Osteoblast (primary cell): ENCODE results near the gene LIX1L. TPM values are rescaled to one million over a fixed set of nuclear protein-coding genes. Genes with fewer than 3 reads are reported as not detected.

Source experiments
- DNase-seq: peaks from one replicate; pipeline ENCODE4 v3.0.0; 2011; ENCODE audit warnings: low spot score, mixed read lengths; ENCODE audit not compliant: insufficient read length; ENCODE audit errors: missing footprints
- H2AFZ ChIP-seq: 2 replicates; pipeline ENCODE4 v1.6.0; 2011; ENCODE audit warnings: mild to moderate bottlenecking, low read length
- H3K27ac ChIP-seq: 2 replicates; pipeline ENCODE4 v1.5.1; 2011; ENCODE audit warnings: mild to moderate bottlenecking, low read depth, low read length, moderate library complexity
- H3K27me3 ChIP-seq: 2 replicates; pipeline ENCODE4 v1.6.0; 2012; ENCODE audit warnings: mild to moderate bottlenecking, control low read depth, inconsistent platforms, low read length, moderate library complexity; ENCODE audit not compliant: insufficient read depth
- H3K36me3 ChIP-seq: 2 replicates; pipeline ENCODE4 v1.5.1; 2011; ENCODE audit warnings: mild to moderate bottlenecking, low read length, control low read depth, moderate library complexity; ENCODE audit not compliant: insufficient read depth
- H3K4me1 ChIP-seq: 2 replicates; pipeline ENCODE4 v1.5.1; 2011; ENCODE audit warnings: mild to moderate bottlenecking, low read length, control low read depth, moderate library complexity; ENCODE audit not compliant: insufficient read depth
- H3K4me2 ChIP-seq: 2 replicates; pipeline ENCODE4 v1.6.0; 2011; ENCODE audit warnings: mild to moderate bottlenecking, low read length; ENCODE audit not compliant: insufficient read depth
- H3K4me3 ChIP-seq: fragments of 200-600 bp; sonication (generic); 3 replicates; pipeline ENCODE4 v1.5.1; 2012; ENCODE audit warnings: mild to moderate bottlenecking, low read length, inconsistent platforms; ENCODE audit not compliant: insufficient read depth
- H3K79me2 ChIP-seq: 2 replicates; pipeline ENCODE4 v1.6.0; 2012; ENCODE audit warnings: mild to moderate bottlenecking, low read length, control low read depth, inconsistent platforms; ENCODE audit not compliant: insufficient read depth
- H3K9me3 ChIP-seq: 2 replicates; pipeline ENCODE4 v1.5.1; 2011; ENCODE audit warnings: low read depth, low read length, control low read depth
- H4K20me1 ChIP-seq: 2 replicates; pipeline ENCODE4 v1.6.0; 2012; ENCODE audit warnings: mild to moderate bottlenecking, low read length, control low read depth; ENCODE audit not compliant: insufficient read depth
- total RNA-seq: library from RNA; depleted of rRNA; stranded (reverse); fragments of >200 nt; gene quantifications from 2 replicates; pipeline ENCODE4 v1.2.3, GENCODE V29; 2012
- TF ChIP-seq, protein P1 (sequence below): IDR thresholded peaks from 2 replicates; pipeline ENCODE4 v1.5.1; 2011; ENCODE audit warnings: mild to moderate bottlenecking, low read depth, low read length, moderate library complexity; ENCODE audit errors: extremely low read depth

Gene LIX1L
- total RNA-seq, 1 donor: 33.7 TPM

DNA sequence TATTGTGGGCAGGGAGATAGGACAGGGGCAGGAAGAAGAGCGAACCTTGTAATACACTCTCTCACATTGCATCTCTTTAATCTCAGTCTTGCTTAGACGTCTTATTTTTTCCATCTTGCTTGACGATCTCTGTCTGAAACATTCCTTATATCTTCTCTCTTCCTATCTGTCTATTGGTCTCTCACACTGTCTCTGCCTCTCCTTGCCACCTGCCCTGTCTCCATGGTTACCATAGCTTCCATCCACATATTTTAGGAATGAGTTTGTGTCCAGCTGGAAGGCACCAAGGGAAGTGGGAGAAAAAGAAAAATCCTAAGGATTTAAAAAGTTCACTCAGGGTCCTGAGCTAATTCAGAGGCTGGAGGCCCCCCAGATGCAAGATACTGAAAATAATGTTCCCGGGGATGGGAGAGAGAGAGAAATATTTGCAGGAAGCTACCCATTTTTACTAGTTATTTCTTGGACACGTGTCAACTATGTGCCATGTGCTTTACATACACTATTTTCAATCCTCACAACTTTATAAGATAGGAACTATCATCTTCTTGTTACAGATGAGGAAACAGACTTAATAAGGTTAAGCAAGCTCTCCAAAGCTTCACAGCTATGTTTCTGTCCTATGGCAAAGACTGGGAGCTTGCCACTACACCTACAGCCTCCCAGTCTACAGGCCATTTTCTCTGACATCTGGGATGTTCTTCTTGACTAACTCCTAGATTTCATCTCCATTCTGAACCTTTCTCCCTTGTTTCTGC is 5.6 kb upstream of the LIX1L start:
- Histone ChIP-seq H3K27ac (peak overlapping the region; percentile 70), H2AFZ (peak overlapping the region; percentile 98), H3K9me3 (no peaks in the 10 kb centered on the region), H4K20me1 (no peaks in the 10 kb centered on the region), H3K4me1 (peaks cover 42% of the 10 kb centered on the region), H3K4me3 (peak overlapping the region; percentile 89), H3K36me3 (no peaks in the 10 kb centered on the region), H3K27me3 (no peaks in the 10 kb centered on the region), H3K4me2 (peak overlapping the region; percentile 100), H3K79me2 (peaks cover 8% of the 10 kb centered on the region)
- TF ChIP-seq, protein P1, sequence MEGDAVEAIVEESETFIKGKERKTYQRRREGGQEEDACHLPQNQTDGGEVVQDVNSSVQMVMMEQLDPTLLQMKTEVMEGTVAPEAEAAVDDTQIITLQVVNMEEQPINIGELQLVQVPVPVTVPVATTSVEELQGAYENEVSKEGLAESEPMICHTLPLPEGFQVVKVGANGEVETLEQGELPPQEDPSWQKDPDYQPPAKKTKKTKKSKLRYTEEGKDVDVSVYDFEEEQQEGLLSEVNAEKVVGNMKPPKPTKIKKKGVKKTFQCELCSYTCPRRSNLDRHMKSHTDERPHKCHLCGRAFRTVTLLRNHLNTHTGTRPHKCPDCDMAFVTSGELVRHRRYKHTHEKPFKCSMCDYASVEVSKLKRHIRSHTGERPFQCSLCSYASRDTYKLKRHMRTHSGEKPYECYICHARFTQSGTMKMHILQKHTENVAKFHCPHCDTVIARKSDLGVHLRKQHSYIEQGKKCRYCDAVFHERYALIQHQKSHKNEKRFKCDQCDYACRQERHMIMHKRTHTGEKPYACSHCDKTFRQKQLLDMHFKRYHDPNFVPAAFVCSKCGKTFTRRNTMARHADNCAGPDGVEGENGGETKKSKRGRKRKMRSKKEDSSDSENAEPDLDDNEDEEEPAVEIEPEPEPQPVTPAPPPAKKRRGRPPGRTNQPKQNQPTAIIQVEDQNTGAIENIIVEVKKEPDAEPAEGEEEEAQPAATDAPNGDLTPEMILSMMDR: no peak
- peak; percentile 87 for DNase-seq

DNA sequence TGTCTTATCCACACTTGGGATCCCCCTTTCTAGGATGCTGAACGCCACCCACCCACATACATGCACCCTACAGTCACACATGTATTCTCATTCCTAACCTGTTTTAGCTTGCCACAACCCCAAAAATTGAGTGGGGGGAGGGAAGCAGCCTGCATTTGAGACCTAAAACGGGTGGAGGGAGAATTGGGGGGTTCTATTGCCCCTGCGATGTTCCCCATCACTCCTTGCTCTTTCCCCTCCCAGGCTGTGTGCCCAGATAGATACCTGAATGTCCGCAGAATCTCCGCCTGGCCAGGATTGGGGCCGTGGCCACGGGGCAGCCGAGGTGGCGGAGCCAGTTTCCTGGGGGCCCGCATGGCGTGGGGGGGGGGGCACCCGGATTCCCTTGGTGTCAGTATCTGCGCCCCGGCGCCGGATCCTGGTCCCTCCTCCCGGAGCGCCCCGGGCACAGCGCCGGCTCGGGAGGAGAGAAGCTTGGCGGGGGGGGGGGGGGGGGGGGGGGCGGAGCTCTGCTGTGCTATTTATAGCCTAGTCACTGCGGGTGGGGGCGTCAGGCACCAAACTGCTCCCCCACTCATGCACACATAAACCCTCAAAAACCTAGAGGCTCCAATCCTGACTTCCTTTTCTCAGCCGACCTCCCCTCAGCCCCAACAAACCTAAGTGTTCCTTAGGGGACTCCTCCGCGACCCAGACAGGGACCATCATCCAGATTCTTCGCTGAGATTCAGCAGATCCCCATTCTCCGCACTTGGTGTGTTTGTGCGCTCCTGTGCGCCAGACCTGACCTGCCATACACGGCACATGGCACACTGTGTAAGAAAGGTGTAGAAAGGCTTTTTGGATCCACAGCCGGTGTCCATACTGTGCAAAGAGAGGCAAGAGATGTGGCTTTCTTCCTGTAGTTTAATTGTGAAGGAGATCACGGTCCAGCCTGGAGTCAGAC is 4.6 kb upstream of the LIX1L start:
- TF ChIP-seq, protein P1: no peak
- Histone ChIP-seq H3K4me2 (peak overlapping the region; percentile 100), H2AFZ (peak overlapping the region; percentile 92), H3K9me3 (no peaks in the 10 kb centered on the region), H4K20me1 (no peaks in the 10 kb centered on the region), H3K4me1 (peaks cover 47% of the 10 kb centered on the region), H3K27me3 (no peaks in the 10 kb centered on the region), H3K79me2 (peaks cover 8% of the 10 kb centered on the region), H3K4me3 (peak overlapping the region; percentile 89), H3K27ac (peak overlapping the region; percentile 60), H3K36me3 (no peaks in the 10 kb centered on the region)
- DNase-seq: peak; percentile 93

DNA sequence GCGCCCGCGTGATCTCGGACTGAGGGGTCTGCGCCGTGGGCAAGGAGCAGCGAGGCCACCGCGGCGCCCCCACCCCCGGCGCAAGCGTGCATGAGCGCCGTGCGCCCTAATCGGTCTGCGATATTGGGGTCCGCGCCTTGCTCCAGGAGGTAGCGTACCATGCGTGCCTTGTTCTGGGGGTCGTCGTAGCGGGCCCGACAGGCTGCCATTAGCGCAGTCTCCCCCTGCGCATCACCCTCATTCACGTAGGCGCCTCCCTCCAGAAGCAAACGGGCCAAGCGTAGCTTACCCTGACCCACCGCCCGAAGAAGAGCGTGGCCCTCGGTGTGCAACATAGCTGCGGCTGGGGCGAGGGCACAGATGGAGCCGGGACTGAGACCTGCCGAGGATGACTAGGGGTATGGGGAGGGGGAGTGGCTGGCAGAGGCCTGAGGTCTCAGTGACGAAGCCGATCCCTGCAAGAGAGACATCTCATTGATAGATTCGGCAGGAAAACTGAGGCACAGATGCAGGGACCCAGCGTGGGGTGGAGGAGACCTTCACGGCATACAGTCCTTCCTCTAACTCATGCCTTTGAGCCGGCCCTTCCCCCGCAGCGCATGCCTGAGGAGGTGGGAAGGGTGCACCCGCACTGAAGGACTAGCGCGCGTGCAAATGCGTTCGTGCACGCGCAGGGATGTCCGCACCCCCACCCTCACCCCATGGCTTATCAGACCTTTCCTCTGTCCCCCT is 3.8 kb upstream of the LIX1L start:
- Histone ChIP-seq H3K9me3 (no peaks in the 10 kb centered on the region), H4K20me1 (no peaks in the 10 kb centered on the region), H3K27ac (peak overlapping the region; percentile 35), H3K27me3 (no peaks in the 10 kb centered on the region), H3K4me1 (peaks cover 53% of the 10 kb centered on the region), H3K4me3 (peak overlapping the region; percentile 89), H3K36me3 (no peaks in the 10 kb centered on the region), H3K4me2 (peak overlapping the region; percentile 100), H2AFZ (peak overlapping the region; percentile 73), H3K79me2 (peaks cover 16% of the 10 kb centered on the region)
- DNase-seq: peak; percentile 82
- TF ChIP-seq, protein P1: no peak
